K562 (cell line): ENCODE measurements around the gene HHIPL1. TPM values are rescaled to one million over a fixed set of nuclear protein-coding genes. Genes with fewer than 3 reads are reported as not detected.
A peak's percentile ranks its signal among the peaks of the same experiment; 100 is the strongest.

Source experiments
- ATAC-seq: fragments of 200-7000 bp; cut with Tn5 transposase; 3 replicates; pipeline ENCODE4 v1.9.1; 2020; ENCODE audit warnings: moderate library complexity
- BruUV-seq: library from RNA; stranded (reverse); fragments of 400-500 nt; replicated peaks from 2 replicates; lab custom pipeline; 2021; lab: Mats Ljungman, UMichigan
- CTCF ChIA-PET: fragments of 300-600 bp; formaldehyde crosslinking; extraction: SDS; loops from one replicate; lab custom pipeline; 2021; ENCODE audit warnings: low intra/inter-chr PET ratio; lab: Yijun Ruan, JAX
- POLR2A ChIA-PET: fragments of 300-600, 350-650 bp; sonication (Branson Sonifier 250); formaldehyde crosslinking; extraction: SDS; loops from one replicate; lab custom pipeline; 2021; ENCODE audit warnings: antibody characterized with exemption, inconsistent platforms; lab: Yijun Ruan, JAX
- DNase-seq, 4 experiments: peaks; one replicate each; pipeline versions ENCODE4 v3.0.0 to v3.0.0-alpha.2; 2011 to 2018; ENCODE audit warnings: low spot score in 3 of 4, mixed read lengths in 3 of 4; ENCODE audit errors: extremely low read depth in 1 of 4
- FAIRE-seq: peaks from 2 replicates; lab custom pipeline; 2011; peaks lifted over from hg19 to GRCh38; lab: Jason Lieb, UNC
- H2AFZ ChIP-seq: 2 replicates; pipeline ENCODE4 v1.6.0; 2011; ENCODE audit warnings: low read depth, low read length, control low read depth, inconsistent platforms
- H3K27ac ChIP-seq: fragments of 200-600 bp; 3 replicates; pipeline ENCODE4 v1.8.0; 2011; ENCODE audit warnings: low read depth, mild to moderate bottlenecking, control low read depth, inconsistent platforms, low read length, moderate library complexity, mixed read lengths; ENCODE audit errors: extremely low read depth
- H3K27me3 ChIP-seq, 2 experiments: fragments of 300-600 bp in 1 of 2; 2 replicates in 1 of 2; 3 replicates in 1 of 2; pipeline versions ENCODE4 v1.6.0 to v1.8.0; 2011; ENCODE audit warnings: inconsistent platforms in 2 of 2, low read length in 2 of 2, mild to moderate bottlenecking in 1 of 2, mixed read lengths in 1 of 2, moderate library complexity in 1 of 2; ENCODE audit not compliant: control insufficient read depth in 2 of 2, insufficient read depth in 2 of 2
- H3K36me3 ChIP-seq: fragments of 300-600 bp; 3 replicates; pipeline ENCODE4 v1.8.0; 2011; ENCODE audit warnings: mild to moderate bottlenecking, low read length, inconsistent platforms; ENCODE audit not compliant: control insufficient read depth, insufficient read depth
- H3K4me1 ChIP-seq, 2 experiments: fragments of 200-600 bp in 1 of 2; replicated peaks in 1 of 2; 2 replicates in 1 of 2; 3 replicates in 1 of 2; pipeline versions ENCODE4 v1.5.1 to v1.8.0; 2011; ENCODE audit warnings: inconsistent platforms in 2 of 2, low read length in 2 of 2, mild to moderate bottlenecking in 1 of 2, mixed read lengths in 1 of 2, moderate library complexity in 1 of 2; ENCODE audit not compliant: control insufficient read depth in 2 of 2, insufficient read depth in 2 of 2
- H3K4me2 ChIP-seq: 2 replicates; pipeline ENCODE4 v1.6.1; 2011; ENCODE audit warnings: low read length, control low read depth, inconsistent platforms, mixed read lengths; ENCODE audit not compliant: insufficient read depth
- H3K4me3 ChIP-seq: fragments of 200-600 bp; sonication (generic), shearing (Covaris generic); 2 replicates; pipeline ENCODE4 v1.5.1; 2016; ENCODE audit warnings: control low read depth, inconsistent platforms
- H3K79me2 ChIP-seq: fragments of 200-600 bp; 3 replicates; pipeline ENCODE4 v1.8.0; 2011; ENCODE audit warnings: low read length, inconsistent platforms; ENCODE audit not compliant: control insufficient read depth, insufficient read depth
- H3K9ac ChIP-seq, 2 experiments: 2 replicates each; pipeline versions ENCODE4 v1.6.0 to v1.6.1; 2011; ENCODE audit warnings: low read depth in 2 of 2, low read length in 2 of 2, control low read depth in 1 of 2, inconsistent platforms in 1 of 2, mild to moderate bottlenecking in 1 of 2, mixed read lengths in 1 of 2; ENCODE audit not compliant: insufficient read depth in 1 of 2
- H3K9me1 ChIP-seq: one replicate; pipeline ENCODE4 v1.6.0; 2011; ENCODE audit warnings: inconsistent platforms, mild to moderate bottlenecking, low read length, moderate library complexity; ENCODE audit not compliant: control insufficient read depth, insufficient read depth
- H3K9me3 ChIP-seq: replicated peaks from 2 replicates; pipeline ENCODE4 v1.5.1; 2011; ENCODE audit warnings: low read depth, low read length, inconsistent platforms; ENCODE audit not compliant: control insufficient read depth, insufficient read depth
- H4K20me1 ChIP-seq: replicated peaks from 2 replicates; pipeline ENCODE4 v1.6.1; 2011; ENCODE audit warnings: low read length, inconsistent platforms, mixed read lengths; ENCODE audit not compliant: control insufficient read depth, insufficient read depth
- CEBPB ChIP-seq: fragments of 450-650 bp; IDR thresholded peaks from 2 replicates; pipeline ENCODE4 v1.6.1; 2016; ENCODE audit warnings: missing genetic modification characterization, missing compliant biosample characterization
- WGBS: fragments of 100-300 bp; shearing (Covaris generic); methylation state at CpG from one replicate; pipeline ENCODE4 v1.1.6; 2016; ENCODE audit warnings: low coverage, mixed read lengths; ENCODE audit not compliant: insufficient coverage; ENCODE audit errors: missing lambda C conversion rate; 5-methylcytosine and 5-hydroxymethylcytosine counted together
- in situ Hi-C: fragments of 300-500 bp; cut with MboI; formaldehyde crosslinking; loops from 4 replicates; pipeline ENCODE4 v1.15.0; 2018; ENCODE audit warnings: inconsistent platforms, mixed read lengths
- intact Hi-C: fragments of 100-400 bp; cut with micrococcal nuclease; formaldehyde crosslinking; loops from 2 replicates; pipeline ENCODE4 v1.14.2; 2022
- polyA plus RNA-seq, 8 experiments: library from polyadenylated mRNA; depleted of rRNA in 4 of 8; stranded (reverse) in 5 of 8; unstranded in 3 of 8; fragments of >200 nt; fragmentation: Nextera tagmentation in 2 of 8; fragmentation: Illumina TruSeq in 1 of 8; extraction: Ambion mirVana in 2 of 8; extraction: Trizol in 1 of 8; gene quantifications; 2 replicates each; pipeline versions ENCODE4 v1.2.1 to v1.2.3, GENCODE V29; 2011 to 2014; ENCODE audit warnings: inconsistent platforms in 1 of 8, missing spikeins in 1 of 8
- total RNA-seq, 7 experiments: library from RNA; depleted of rRNA in 6 of 7; stranded (reverse); fragments of >200 nt in 6 of 7; fragmentation: Illumina TruSeq in 2 of 7; extraction: Trizol in 2 of 7; gene quantifications; 2 replicates each; pipeline versions ENCODE4 v1.2.1 to v1.2.3, GENCODE V29; 2011 to 2021; ENCODE audit warnings: low replicate concordance in 1 of 7
- TF ChIP-seq, protein P1 (sequence below): sonication (generic); formaldehyde crosslinking; IDR thresholded peaks from 2 replicates; pipeline ENCODE4 v1.5.0; 2020; ENCODE audit warnings: missing genetic modification reagents

HHIPL1 gene
- total and polyA plus RNA-seq, 9 of the 15 experiments (the other 6 are each of a cell fraction or from before 2014, with no cell fraction given), result not detected

DNA sequence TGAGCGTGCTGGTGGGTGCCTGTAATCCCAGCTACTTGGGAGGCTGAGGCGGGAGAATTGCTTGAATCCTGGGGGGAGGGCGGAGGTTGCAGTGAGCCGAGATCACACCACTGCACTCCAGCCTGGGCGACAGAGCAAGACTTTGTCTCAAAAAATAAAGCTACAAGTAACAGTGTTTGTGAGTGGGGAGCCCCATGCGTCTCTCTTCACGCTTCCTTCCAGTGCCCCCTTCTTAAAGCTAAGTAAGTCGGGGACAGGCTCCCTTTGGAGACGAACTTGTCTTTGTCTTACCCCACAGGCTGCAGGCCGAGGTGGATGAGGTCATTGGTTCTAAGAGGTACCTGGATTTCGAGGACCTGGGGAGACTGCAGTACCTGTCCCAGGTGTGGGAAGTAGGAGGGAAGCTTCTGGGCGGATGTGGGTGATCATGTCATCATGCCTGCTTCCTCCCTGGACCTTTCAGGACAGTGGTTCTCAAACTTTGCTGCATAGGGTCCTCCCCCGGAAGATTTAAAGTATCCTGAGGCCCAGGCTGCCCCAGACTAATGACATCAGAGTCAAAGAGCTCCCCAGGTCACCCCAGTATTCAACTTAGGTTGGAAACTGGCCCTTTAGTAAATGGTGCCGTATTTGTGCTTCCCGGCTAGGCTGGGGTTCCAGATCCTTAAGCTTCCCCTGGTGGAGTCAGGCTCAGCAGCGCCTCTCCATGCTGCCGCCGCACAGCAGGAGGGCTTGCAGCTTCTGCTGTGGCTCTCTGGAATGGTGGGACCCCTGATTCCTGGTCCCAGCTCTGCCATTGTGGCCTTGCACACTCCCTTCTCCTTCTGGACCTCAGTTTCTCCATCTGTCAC, 76.2 kb downstream of the HHIPL1 start:
- ChIA-PET CTCF (no interaction called here), POLR2A (no interaction called here)
- BruUV-seq, result no TSS peak
- H3K4me2 ChIP-seq, result no peak overlapping the region
- no peak for ATAC-seq
- H3K9me3 ChIP-seq, result no peaks in the 10 kb centered on the region
- WGBS, result 9% methylated on average over 14 of the region's 18 CpGs
- H3K9me1 ChIP-seq, result no peaks in the 10 kb centered on the region
- 0 out of 2 replicates have a peak, but pooled peaks cover 6% of the 10 kb centered on the region for H4K20me1 ChIP-seq
- H3K4me3 ChIP-seq, result no peak overlapping the region
- H3K4me1 ChIP-seq, result peaks cover 0 to 2% of the 10 kb centered on the region in 2 experiments; a peak in 2 of 5 replicates
- H3K27me3 ChIP-seq, result peaks cover 0 to 53% of the 10 kb centered on the region in 2 experiments; a peak in 3 of 5 replicates
- FAIRE-seq, result no peak
- no peak overlapping the region for H3K9ac ChIP-seq
- H3K36me3 ChIP-seq, result no peaks in the 10 kb centered on the region
- H3K27ac ChIP-seq, result no peak overlapping the region
- no peaks in the 10 kb centered on the region for H3K79me2 ChIP-seq
- no peak for DNase-seq
- intact Hi-C loops (no loop called here), in situ Hi-C loops (loop anchor here (10.0 kb wide), 1 partner anchor 164 kb away; no protein-coding TSS in a partner anchor)
- TF ChIP-seq, protein P1, sequence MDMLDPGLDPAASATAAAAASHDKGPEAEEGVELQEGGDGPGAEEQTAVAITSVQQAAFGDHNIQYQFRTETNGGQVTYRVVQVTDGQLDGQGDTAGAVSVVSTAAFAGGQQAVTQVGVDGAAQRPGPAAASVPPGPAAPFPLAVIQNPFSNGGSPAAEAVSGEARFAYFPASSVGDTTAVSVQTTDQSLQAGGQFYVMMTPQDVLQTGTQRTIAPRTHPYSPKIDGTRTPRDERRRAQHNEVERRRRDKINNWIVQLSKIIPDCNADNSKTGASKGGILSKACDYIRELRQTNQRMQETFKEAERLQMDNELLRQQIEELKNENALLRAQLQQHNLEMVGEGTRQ (CRISPR knock-in tag), result 0 out of 2 replicates have a peak, but pooled peaks have one; percentile 10
- TF ChIP-seq CEBPB, result no peak
- no peak overlapping the region for H2AFZ ChIP-seq
